ENCODE data around the gene GALNT7. TPM values are rescaled to one million over a fixed set of nuclear protein-coding genes. Genes with fewer than 3 reads are reported as not detected.

Gene GALNT7
- total RNA-seq, 2 donors from 2014 or later = 9.6 to 18.1 TPM

Other genes starting within 250 kb of the GALNT7 start
- gene HMGB2, start 165.5 kb downstream of the GALNT7 start, total RNA-seq = 100 to 1,000 TPM; 431 to 468 TPM
- 10 to 100 TPM; 31.7 to 57.4 TPM for gene SAP30, start 202.1 kb downstream of the GALNT7 start, total RNA-seq
- not detected for gene SCRG1, start 230.3 kb downstream of the GALNT7 start, total RNA-seq